Measurements from ENCODE around the gene GUCY1A1. TPM values are rescaled to one million over a fixed set of nuclear protein-coding genes. Genes with fewer than 3 reads are reported as not detected.
A peak's percentile ranks its signal among the peaks of the same experiment; 100 is the strongest.

Gene GUCY1A1
- total RNA-seq, 1 donor from 2014 or later = not detected

- no peak for DNase-seq (ENCODE audit: low read depth)
These were observed 106.0 kb downstream of the GUCY1A1 start for GRCh38 chr4:155772459-155773195.

GRCh38 chr4:155773196-155773800, 106.7 kb downstream of the GUCY1A1 start:
- DNase-seq (ENCODE audit: low read depth) = no peak

DNA sequence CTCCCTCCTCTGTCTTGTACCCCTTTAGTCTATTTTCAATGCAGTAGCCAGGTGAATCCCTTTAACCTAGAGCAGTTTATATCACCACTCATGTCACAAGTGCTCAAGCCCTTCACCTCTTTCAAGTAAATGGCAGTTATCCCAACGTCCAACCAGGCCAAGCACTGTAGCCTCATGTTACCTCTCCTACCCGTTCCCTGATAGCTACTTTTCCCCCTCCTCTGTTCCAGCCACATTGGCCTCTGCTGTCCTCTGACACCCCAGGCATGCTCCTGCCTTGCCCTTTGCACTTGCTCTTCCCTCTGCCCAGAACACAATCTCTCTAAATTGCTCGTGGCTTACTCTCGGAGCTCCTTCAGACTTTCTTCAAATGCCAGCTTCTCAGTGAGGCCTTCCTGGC, 107.4 kb downstream of the GUCY1A1 start:
- no peak for DNase-seq (ENCODE audit: low read depth)

DNA sequence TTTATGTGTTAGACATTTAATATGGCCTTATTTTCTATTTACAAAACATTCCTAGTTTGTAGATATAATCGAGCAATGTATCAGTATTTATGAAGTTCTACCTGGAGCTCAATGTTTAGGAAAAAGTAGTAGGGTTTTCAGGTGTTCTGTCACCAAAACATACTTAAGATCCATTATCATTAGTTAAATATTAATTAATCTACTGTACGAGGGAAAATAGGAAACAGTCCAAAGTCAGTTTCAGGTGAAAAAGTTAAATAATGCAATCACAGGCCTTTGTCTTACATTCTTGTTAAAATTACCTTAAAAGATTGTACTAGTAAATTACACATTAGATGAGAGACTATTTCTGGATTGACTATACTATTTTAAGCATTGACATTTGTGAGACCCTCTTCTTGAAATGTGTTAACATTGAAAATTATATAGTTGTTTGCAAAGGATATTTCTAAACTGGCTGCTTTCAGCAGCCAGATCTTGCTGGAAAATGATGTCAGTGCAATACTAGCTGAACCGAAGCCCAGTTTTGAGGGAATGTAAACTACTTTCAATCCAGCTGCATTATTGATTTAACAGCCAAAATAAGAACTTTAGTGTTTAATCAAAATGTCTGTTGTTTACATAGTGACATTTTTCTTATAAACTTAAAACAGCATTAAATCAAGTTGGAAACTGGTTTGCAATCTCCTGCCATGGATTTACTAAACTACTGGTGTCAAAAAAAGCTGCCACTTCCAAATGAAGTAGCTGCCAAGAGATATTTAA, 111.5 kb downstream of the GUCY1A1 start:
- DNase-seq (ENCODE audit: low read depth) = no peak

DNA sequence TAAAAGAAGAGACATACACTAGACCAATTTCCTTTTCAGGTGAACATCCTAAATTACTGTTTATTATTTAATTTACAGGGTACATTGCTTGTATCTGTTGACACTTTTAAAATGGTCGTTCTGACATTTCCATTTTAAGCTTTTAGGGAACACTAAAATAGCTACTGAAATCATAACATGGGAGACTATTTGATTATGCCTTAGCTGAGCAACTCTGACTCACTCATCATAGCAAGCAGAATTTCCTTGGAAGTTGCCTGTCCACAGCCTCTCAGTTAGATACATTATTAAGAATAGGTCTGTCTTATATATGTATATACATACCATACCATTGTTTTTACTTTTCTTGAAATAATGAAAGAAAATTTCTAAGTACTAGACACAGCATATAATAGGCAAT, 114.1 kb downstream of the GUCY1A1 start:
- peak; percentile 15 for DNase-seq (ENCODE audit: low read depth)

DNA sequence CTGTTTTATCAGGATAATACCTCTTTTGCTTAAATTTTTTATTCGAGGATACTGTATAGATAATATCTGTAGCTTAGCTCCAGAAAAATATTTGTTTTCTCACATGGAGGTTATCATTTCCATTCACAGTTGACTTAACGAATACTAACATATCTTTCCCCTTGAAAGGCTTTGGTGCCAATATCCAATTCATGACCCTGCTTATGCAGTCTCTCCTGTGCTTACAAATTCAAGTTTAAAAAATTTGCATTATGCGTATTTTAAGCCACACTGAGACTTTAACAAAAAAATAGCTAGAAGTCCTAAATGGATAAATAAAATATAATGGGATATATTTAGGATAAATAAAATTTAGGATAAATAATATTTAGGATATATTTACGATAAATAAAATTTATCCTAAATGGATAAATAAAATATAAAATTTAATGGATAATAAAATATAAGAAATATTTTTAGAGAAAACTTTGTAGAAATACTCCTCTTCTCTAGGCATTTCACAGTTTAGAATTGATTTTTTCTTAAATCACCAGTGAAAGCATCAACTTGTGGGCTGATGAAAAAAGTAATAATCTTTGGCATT, 114.7 kb downstream of the GUCY1A1 start:
- DNase-seq (ENCODE audit: low read depth) = no peak

Other genes starting within 250 kb of the GUCY1A1 start
- gene GUCY1B1, start 92.2 kb downstream of the GUCY1A1 start, total RNA-seq = 8.3 and 9.6 TPM in 2 replicates
- gene ASIC5, start 199.4 kb downstream of the GUCY1A1 start, total RNA-seq = not detected in 2 replicates
- gene TDO2, start 236.8 kb downstream of the GUCY1A1 start, total RNA-seq = 0.99 and 3.1 TPM in 2 replicates

Measured in myocyte (in vitro differentiated cells).